HG03139 (cell line): ENCODE results near the gene PRODH.
"Not testable (repeated sequence)": the region's sequence is repeated elsewhere in the genome, so short reads cannot be mapped to it uniquely, and the experiment has no call there.

Source experiments
- ATAC-seq: cut with Tn5 transposase; IDR thresholded peaks from one replicate; pipeline ENCODE4 v1.9.1; 2021; ENCODE audit not compliant: unreplicated experiment

PRODH gene

DNA sequence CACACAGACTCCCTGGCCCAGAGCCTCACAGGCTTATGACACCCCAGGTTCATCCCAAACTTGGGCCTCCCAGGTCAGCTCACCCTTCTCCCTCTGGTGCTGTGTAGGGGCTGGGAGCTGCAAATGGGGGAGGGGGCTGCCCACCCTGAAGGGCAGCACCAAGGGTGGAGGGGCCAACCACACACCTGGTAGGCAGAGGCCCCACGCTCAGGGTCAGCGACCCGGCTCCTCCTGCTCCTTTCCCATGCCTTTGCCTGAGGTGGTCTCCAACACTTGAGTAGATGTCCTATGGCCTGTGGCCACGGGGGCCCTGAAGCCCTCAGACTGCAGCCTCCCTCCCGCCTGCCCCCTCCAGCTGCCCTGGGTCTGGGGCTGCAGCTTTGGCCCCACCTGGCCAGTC is 26.5 kb downstream of the PRODH start:
- no peak for ATAC-seq

DNA sequence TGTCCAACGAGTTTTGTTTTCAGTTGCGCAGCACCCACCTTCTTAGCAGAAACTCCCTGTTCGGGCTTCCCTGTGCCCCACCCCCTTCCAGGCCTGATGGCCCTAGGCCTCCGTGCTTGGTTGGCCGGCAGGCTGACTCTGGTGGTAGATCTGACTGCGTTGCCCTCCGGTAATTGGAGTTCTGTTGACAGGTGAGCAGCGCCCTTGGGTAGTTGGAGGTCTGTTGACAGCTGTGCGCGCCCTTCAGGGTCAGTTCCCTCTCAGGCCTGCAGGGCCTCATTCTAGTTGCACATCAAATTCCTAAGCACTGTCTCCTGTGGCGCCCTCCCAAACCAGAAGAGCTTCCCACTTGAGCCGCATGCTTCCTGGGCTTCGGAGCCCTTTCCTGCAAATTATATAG is 29.2 kb downstream of the PRODH start:
- no peak for ATAC-seq

DNA sequence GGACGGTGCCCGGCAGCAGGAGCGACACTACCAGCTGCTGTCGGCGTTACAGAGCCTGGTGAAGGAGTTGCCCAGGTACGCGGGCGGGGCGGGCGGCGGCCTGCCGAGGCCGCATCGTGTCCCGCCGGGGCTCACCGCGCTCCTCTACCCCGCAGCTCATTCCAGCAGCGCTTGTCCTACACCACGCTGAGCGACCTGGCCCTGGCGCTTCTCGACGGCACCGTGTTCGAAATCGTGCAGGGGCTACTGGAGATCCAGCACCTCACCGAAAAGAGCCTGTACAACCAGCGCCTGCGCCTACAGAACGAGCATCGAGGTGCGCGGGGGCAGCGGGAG is 29.7 kb downstream of the PRODH start:
- ATAC-seq, result peak; percentile 16

DNA sequence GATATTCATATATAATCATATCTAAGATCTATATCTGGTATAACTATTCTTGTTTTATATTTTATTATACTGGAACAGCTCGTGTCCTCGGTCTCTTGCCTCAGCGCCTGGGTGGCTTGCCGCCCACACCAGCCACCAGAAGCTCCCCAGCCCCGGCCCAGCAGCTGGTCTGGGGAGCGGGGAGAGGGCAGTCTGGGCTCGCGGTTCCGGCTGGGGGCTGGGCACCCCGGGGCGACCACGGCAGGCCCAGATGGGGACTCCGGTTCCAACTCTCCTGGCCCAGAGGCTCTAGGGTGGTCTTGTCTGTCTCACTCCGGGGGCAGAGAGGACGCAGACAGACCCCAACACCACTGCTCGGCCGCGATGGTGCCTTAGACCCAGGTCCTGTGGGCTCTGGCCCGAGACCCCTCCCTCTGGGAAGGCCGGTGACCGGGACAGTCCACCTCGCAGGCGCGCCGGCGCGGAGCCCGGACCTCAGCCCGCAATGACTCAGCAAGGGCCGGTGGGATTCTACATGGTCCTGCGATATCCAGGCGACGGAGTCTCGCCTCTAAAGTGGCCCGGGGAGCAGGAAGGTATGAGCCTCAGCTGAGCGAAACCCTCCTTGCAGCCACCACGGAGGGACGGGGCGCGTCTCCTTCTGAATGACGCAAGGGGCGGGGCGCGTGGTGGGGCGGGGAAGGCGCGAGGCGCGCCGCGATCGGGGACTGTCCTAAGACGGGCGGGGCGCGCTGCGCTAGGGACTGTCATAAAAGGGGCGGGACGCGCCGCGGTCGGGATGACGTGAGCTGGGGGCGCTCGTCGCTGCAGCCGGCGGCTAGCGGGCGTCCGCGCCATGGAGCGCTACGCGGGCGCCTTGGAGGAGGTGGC is 30.3 kb downstream of the PRODH start, which contains the start of gene DGCR6:
Gene DGCR6, plus strand, starts transcription at position 781 of the 870 bp plus-strand sequence. Its CDS starts 55 bp downstream, at position 836.
- peak; percentile 82 for ATAC-seq

DNA sequence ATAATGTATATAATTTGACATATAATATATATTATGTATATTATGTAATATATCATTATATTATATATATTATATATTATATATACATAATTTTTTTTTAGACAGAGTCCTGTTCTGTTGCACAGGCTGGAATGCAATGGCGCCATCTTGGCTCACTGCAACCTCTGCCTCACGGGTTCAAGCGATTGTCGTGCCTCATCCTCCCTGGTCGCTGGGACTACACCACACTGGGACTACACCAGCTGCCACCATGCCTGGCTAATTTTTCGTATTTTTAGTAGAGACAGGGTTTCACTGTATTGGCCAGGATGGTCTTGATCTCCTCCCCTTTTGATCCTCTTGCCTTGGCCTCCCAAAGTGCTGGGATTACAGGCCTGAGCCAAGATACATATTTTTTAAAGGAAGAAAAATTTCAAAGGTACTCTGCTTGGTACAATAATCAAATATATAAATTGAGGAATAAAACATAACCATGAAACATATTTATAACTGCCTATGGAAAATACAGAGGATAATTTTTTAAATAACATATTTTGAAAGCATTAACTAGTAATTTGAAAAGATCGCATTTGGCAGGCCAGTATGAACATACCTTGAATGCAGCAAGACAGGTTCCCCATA is 39.9 kb downstream of the PRODH start:
- not testable (repeated sequence) for ATAC-seq

DNA sequence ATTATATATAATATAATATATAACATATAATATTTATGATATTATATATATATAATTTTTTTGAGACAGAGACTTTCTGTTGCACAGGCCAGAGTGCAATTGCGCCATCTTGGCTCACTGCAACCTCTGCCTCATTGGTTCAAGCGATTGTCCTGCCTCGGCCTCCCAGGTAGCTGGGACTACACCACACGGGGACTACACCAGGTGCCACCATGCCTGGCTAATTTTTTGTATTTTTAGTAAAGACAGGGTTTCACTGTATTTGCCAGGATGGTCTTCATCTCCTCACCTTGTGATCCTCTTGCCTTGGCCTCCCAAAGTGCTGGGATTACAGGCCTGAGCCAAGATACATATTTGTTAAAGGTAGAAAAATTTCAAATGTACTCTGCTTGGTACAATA is 42.3 kb downstream of the PRODH start:
- ATAC-seq, result not testable (repeated sequence)

DNA sequence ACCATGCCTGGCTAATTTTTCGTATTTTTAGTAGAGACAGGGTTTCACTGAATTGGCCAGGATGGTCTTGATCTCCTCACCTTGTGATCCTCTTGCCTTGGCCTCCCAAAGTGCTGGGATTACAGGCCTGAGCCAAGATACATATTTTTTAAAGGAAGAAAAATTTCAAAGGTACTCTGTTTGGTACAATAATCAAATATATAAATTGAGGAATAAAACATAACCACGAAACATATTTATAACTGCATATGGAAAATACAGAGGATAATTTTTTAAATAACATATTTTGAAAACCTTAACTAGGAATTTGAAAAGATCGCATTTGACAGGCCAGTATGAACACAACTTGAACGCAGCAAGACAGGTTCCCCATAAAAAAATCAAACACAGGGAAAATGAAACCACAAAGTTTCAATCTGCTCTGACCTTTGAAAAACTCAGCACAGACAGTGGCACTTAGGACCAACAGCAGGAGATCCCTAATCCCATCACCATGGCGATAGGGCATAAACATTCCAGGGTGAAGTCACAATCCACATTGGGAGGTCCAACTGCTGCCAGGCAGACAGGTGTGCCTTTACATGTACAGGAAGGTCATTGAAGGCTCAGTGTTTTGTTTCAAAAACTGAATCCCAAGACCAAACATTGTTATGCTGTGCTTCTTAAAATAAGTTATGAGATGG is 45.4 kb downstream of the PRODH start:
- ATAC-seq, result not testable (repeated sequence)

DNA sequence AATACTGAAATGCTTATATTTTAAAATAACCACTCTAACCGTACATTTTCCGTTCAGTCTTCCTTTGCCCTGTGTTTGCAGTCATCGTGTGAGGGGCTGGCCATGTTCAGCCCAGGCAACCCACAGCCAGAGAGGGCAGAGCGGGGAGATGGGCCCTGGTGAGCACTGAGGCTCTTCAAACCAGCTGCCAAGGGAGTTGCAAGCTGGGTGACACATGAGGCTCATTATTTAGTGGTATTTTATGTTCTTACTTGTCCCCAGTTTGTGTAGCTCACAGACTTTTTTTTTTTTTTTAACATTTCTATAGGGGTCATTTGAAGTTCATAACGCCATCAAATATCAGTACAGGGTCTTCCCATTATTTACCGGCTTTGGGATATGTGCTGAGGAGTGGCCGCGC is 48.0 kb downstream of the PRODH start:
- ATAC-seq, result no peak

DNA sequence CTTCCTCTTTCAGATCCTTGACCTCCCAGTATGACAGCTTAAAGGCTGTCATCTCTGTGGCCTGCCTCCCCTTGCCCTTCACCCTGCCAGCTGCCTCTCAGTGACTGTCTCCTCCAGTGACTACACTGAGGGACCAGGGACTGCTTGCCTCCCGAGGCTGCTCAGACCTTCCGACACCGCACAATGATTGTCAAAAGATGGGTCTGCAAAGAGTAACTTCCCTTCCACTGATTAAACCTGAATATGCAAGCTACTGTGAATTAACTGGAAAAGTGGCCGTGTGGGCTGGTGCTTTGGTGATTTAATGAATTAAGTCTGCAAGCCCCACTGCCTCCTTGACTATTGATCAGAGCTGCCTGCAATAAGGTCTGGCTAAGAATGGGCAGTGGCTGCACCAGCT is 51.6 kb downstream of the PRODH start:
- ATAC-seq, result not testable (repeated sequence)

DNA sequence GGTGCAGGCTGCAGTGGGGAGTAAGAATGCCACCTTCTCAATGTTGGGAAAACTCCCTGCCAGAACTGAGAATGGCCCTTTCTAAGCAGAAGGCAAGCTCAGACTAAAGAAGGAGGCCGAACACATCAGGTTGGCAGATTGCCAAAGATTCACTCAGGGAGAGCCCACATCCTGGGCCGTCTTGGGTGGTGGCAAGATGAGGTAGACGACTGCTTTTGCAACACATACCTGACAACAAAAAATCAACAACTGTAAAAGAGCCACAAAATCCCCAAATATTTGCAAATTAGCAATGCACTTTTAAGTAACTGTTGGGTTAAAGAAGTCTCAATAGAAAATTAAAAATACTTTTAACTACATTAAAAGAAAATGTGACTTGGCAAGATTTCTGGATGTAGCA is 54.8 kb downstream of the PRODH start:
- ATAC-seq, result not testable (repeated sequence)
